HEK293 (cell line): ENCODE results near the gene ACYP1.
A peak's percentile ranks its signal among the peaks of the same experiment; 100 is the strongest.

ENCODE experiments used
- CTCF ChIA-PET: fragments of 350-600 bp; formaldehyde crosslinking; extraction: SDS; loops from one replicate; lab custom pipeline; 2021; ENCODE audit warnings: antibody characterized with exemption; lab: Yijun Ruan, JAX
- POLR2A ChIA-PET: fragments of 300-600 bp; formaldehyde crosslinking; extraction: SDS; loops from one replicate; lab custom pipeline; 2020; ENCODE audit warnings: antibody characterized with exemption, inconsistent platforms; lab: Yijun Ruan, JAX
- H3K27ac ChIP-seq: fragments of 200-500 bp; sonication (Bioruptor generic); 2 replicates; pipeline ENCODE4 v1.5.1; 2014; ENCODE audit warnings: low read depth, low read length, control low read depth, inconsistent platforms; ENCODE audit errors: extremely low read depth
- H3K36me3 ChIP-seq, 2 experiments: fragments of 200-500 bp in 1 of 2; sonication (Bioruptor generic) in 1 of 2; 1 replicate in 1 of 2; 2 replicates in 1 of 2; pipeline ENCODE4 v1.5.1; 2014 to 2017; ENCODE audit warnings: inconsistent platforms in 2 of 2, low read length in 2 of 2; ENCODE audit not compliant: control insufficient read depth in 2 of 2, insufficient read depth in 1 of 2
- H3K4me1 ChIP-seq: fragments of 200-500 bp; sonication (Bioruptor generic); 2 replicates; pipeline ENCODE4 v1.5.1; 2014; ENCODE audit warnings: mild to moderate bottlenecking, low read length, inconsistent platforms; ENCODE audit not compliant: control insufficient read depth, insufficient read depth
- H3K4me3 ChIP-seq: 2 replicates; pipeline ENCODE4 v1.5.1; 2011; ENCODE audit warnings: low read depth, mild to moderate bottlenecking, control low read depth, low read length, moderate library complexity
- H3K9me3 ChIP-seq: fragments of 200-500 bp; sonication (Bioruptor generic); 2 replicates; pipeline ENCODE4 v1.5.1; 2014; ENCODE audit warnings: low read depth, low read length, inconsistent platforms; ENCODE audit not compliant: control insufficient read depth, insufficient read depth
- GLIS1 ChIP-seq: fragments of 450-650 bp; formaldehyde crosslinking; IDR thresholded peaks from 2 replicates; pipeline ENCODE4 v1.5.1; 2016; ENCODE audit warnings: missing biosample characterization, missing genetic modification characterization
- SALL2 ChIP-seq: fragments of 450-650 bp; formaldehyde crosslinking; IDR thresholded peaks from 2 replicates; pipeline ENCODE4 v1.5.0; 2017; ENCODE audit warnings: missing biosample characterization, mild to moderate bottlenecking, missing genetic modification characterization, borderline replicate concordance
- SCRT2 ChIP-seq: fragments of 450-650 bp; formaldehyde crosslinking; IDR thresholded peaks from 2 replicates; pipeline ENCODE4 v1.5.1; 2016; ENCODE audit warnings: missing biosample characterization, missing genetic modification characterization
- TCF7L2 ChIP-seq: IDR thresholded peaks from 2 replicates; pipeline ENCODE4 v1.6.1; 2011; ENCODE audit warnings: low read depth, mild to moderate bottlenecking, inconsistent platforms, low read length, moderate library complexity, borderline replicate concordance
- ZIC2 ChIP-seq: fragments of 450-650 bp; formaldehyde crosslinking; IDR thresholded peaks from 2 replicates; pipeline ENCODE4 v1.5.1; 2016; ENCODE audit warnings: missing biosample characterization, missing genetic modification characterization
- ZNF10 ChIP-seq: fragments of 450-650 bp; formaldehyde crosslinking; IDR thresholded peaks from 2 replicates; pipeline ENCODE4 v1.5.1; 2017; ENCODE audit warnings: missing biosample characterization, missing genetic modification characterization
- ZNF174 ChIP-seq: fragments of 450-650 bp; formaldehyde crosslinking; IDR thresholded peaks from 2 replicates; pipeline ENCODE4 v1.5.0; 2017; ENCODE audit warnings: missing biosample characterization, mild to moderate bottlenecking, missing genetic modification characterization
- ZNF184 ChIP-seq: fragments of 450-650 bp; IDR thresholded peaks from 2 replicates; pipeline ENCODE4 v1.5.1; 2018; ENCODE audit warnings: missing biosample characterization, mild to moderate bottlenecking, missing genetic modification characterization
- ZNF19 ChIP-seq: fragments of 450-650 bp; formaldehyde crosslinking; IDR thresholded peaks from 2 replicates; pipeline ENCODE4; 2016; ENCODE audit warnings: missing biosample characterization, missing genetic modification characterization, low read depth
- ZNF302 ChIP-seq: fragments of 450-650 bp; formaldehyde crosslinking; IDR thresholded peaks from 2 replicates; pipeline ENCODE4 v1.5.1; 2016; ENCODE audit warnings: missing biosample characterization, missing genetic modification characterization, low read depth
- ZNF366 ChIP-seq: fragments of 450-650 bp; formaldehyde crosslinking; conservative IDR thresholded peaks from 2 replicates; pipeline ENCODE4 v1.5.1; 2016; ENCODE audit warnings: missing biosample characterization, missing genetic modification characterization
- ZNF404 ChIP-seq: fragments of 450-650 bp; formaldehyde crosslinking; IDR thresholded peaks from 2 replicates; pipeline ENCODE4 v1.5.1; 2017; ENCODE audit warnings: missing biosample characterization, missing genetic modification characterization
- ZNF560 ChIP-seq: fragments of 450-650 bp; formaldehyde crosslinking; IDR thresholded peaks from 2 replicates; pipeline ENCODE4 v1.5.1; 2017; ENCODE audit warnings: missing biosample characterization, missing genetic modification characterization, borderline replicate concordance
- ZNF621 ChIP-seq: fragments of 450-650 bp; formaldehyde crosslinking; IDR thresholded peaks from 2 replicates; pipeline ENCODE4 v1.5.1; 2017; ENCODE audit warnings: missing biosample characterization, missing genetic modification characterization
- ZNF654 ChIP-seq: fragments of 450-650 bp; formaldehyde crosslinking; IDR thresholded peaks from 2 replicates; pipeline ENCODE4 v1.5.1; 2016; ENCODE audit warnings: low read depth, missing biosample characterization, missing genetic modification characterization
- ZNF76 ChIP-seq: fragments of 450-650 bp; formaldehyde crosslinking; IDR thresholded peaks from 2 replicates; pipeline ENCODE4; 2016; ENCODE audit warnings: low read depth, missing biosample characterization, missing genetic modification characterization, borderline replicate concordance
- TF ChIP-seq, protein P1 (sequence below): fragments of 450-650 bp; formaldehyde crosslinking; IDR thresholded peaks from 2 replicates; pipeline ENCODE4 v1.5.1; 2017; ENCODE audit warnings: missing biosample characterization, missing genetic modification characterization
- TF ChIP-seq, protein P2 (sequence below): fragments of 450-650 bp; formaldehyde crosslinking; IDR thresholded peaks from 2 replicates; pipeline ENCODE4 v1.5.1; 2016; ENCODE audit warnings: missing biosample characterization, missing genetic modification characterization
- TF ChIP-seq, protein P3 (sequence below): fragments of 450-650 bp; formaldehyde crosslinking; IDR thresholded peaks from 2 replicates; pipeline ENCODE4 v1.5.1; 2016; ENCODE audit warnings: missing biosample characterization, missing genetic modification characterization
- TF ChIP-seq, protein P4 (sequence below): fragments of 450-650 bp; formaldehyde crosslinking; conservative IDR thresholded peaks from 2 replicates; pipeline ENCODE4 v1.5.1; 2016; ENCODE audit warnings: low read depth, missing biosample characterization, missing genetic modification characterization

ACYP1 gene

DNA sequence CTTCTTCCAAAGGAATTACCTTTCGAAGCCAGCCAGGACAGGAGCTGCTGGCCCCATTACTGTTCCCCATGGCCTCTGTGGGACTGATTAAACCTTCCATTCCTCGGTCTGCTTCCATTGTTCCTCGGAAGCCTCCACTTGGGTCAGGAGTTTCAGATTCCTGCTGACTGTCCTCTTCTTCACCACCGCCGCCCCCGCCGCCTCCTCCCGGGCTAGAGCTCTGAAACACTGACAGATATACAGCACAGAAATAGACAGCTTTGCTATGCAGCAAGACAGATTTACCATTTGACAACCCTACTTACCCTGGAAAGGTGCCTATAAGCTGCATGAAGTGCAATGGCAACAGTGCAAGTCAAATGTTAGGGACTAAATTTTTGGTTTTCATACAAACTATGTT lies 27.4 kb upstream of the ACYP1 start:
- no peaks in the 10 kb centered on the region for H3K4me1 ChIP-seq
- no peak overlapping the region for H3K27ac ChIP-seq
- no peak overlapping the region for H3K4me3 ChIP-seq
- no peaks in the 10 kb centered on the region for H3K9me3 ChIP-seq
- CTCF ChIA-PET, result interaction anchor here (0.7 to 7.5 kb wide), 3 partner anchors 116 to 231 kb away, joined by 3 to 86 read pairs (median 66); no protein-coding TSS in a partner anchor
- TF ChIP-seq ZNF404 (tag by site-specific recombination) (no peak), SCRT2 (tag by site-specific recombination) (no peak), ZNF76 (tag by site-specific recombination) (no peak), ZNF302 (tag by site-specific recombination) (no peak), GLIS1 (tag by site-specific recombination) (no peak), ZNF366 (no peak), ZNF560 (no peak), ZIC2 (tag by site-specific recombination) (no peak), ZNF184 (tag by site-specific recombination) (no peak), ZNF621 (tag by site-specific recombination) (no peak), TCF7L2 (no peak), ZNF19 (tag by site-specific recombination) (no peak)
- TF ChIP-seq, protein P1, sequence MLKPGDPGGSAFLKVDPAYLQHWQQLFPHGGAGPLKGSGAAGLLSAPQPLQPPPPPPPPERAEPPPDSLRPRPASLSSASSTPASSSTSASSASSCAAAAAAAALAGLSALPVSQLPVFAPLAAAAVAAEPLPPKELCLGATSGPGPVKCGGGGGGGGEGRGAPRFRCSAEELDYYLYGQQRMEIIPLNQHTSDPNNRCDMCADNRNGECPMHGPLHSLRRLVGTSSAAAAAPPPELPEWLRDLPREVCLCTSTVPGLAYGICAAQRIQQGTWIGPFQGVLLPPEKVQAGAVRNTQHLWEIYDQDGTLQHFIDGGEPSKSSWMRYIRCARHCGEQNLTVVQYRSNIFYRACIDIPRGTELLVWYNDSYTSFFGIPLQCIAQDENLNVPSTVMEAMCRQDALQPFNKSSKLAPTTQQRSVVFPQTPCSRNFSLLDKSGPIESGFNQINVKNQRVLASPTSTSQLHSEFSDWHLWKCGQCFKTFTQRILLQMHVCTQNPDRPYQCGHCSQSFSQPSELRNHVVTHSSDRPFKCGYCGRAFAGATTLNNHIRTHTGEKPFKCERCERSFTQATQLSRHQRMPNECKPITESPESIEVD (tag by site-specific recombination), result no peak
- TF ChIP-seq, all 188 proteins: peak for 0
- POLR2A ChIA-PET, result interaction anchor here (0.6 kb wide), 1 partner anchor 168 kb away, joined by 3 read pairs; the partner anchor contains the start of gene RPS6KL1
- H3K36me3 ChIP-seq, result peaks cover 65 to 77% of the 10 kb centered on the region in 2 experiments

DNA sequence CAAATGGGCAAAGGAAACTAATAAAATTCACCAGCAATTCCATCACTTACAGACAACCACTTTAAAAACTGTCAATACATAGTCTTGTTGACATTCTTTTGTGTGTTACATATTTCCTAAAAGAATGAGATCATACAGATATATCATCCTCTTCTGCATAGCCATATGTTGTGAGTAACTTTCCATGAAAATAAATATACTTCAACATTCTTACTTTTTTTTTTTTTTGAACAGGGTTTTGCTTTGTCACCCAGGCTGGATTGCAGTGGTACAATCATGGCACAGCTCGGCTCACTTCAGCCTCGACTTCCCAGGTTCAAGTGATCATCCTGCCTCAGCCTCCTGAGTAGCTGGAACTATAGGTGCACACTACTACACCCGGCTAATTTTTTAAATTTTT lies 26.5 kb upstream of the ACYP1 start:
- Histone ChIP-seq H3K4me1 (no peaks in the 10 kb centered on the region), H3K36me3 (peaks cover 63 to 75% of the 10 kb centered on the region in 2 experiments), H3K4me3 (no peak overlapping the region), H3K9me3 (no peaks in the 10 kb centered on the region), H3K27ac (no peak overlapping the region)
- TF ChIP-seq, protein P2, sequence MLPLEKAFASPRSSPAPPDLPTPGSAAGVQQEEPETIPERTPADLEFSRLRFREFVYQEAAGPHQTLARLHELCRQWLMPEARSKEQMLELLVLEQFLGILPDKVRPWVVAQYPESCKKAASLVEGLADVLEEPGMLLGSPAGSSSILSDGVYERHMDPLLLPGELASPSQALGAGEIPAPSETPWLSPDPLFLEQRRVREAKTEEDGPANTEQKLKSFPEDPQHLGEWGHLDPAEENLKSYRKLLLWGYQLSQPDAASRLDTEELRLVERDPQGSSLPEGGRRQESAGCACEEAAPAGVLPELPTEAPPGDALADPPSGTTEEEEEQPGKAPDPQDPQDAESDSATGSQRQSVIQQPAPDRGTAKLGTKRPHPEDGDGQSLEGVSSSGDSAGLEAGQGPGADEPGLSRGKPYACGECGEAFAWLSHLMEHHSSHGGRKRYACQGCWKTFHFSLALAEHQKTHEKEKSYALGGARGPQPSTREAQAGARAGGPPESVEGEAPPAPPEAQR (tag by site-specific recombination), result no peak
- no peak for TF ChIP-seq SALL2
- ChIA-PET CTCF (interaction anchor here (1.2 to 7.5 kb wide), 4 partner anchors 16 to 230 kb away, joined by 3 to 86 read pairs (median 42); no protein-coding TSS in a partner anchor), POLR2A (interaction anchor here (0.6 kb wide), 1 partner anchor 167 kb away, joined by 3 read pairs; the partner anchor contains the start of gene RPS6KL1)

DNA sequence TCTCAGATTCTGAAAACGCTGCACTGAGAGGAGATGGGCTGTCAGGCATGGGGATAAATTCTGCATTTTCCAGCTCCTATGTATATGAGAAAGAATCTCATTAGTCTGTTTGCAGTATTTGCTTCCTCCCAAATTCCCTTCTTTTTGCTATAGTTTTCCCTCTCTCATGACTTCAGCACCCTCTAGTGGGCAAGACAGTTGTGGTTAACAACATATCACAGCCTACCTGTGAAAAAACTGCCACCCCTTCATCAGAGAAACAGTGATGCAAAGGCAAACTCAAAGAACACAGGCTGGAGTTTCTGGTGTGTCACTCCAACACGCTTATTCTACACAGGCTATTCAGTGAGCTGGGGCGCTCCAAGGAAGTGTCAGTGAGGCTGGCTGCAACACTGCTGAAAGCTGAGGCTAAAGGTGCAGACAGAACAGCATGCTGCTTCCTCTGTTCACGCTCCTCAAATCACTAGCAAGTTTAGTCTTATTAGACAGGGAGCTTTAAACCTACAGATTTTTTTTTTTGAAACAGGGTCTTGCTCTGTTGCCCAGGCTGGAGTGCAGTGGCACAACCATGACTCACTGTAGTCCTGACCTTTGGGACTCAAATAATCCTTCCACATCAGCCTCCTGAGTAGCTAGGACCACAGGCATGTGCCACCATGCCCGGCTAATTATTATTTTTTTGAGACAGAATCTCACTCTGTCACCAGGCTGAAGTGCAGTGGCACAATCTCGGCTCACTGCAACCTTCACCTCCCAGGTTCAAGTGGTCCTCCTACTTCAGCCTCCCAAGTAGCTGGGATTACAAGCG lies 24.9 kb upstream of the ACYP1 start:
- Histone ChIP-seq H3K9me3 (no peaks in the 10 kb centered on the region), H3K4me1 (no peaks in the 10 kb centered on the region), H3K4me3 (no peak overlapping the region), H3K36me3 (peaks cover 63 to 75% of the 10 kb centered on the region in 2 experiments), H3K27ac (no peak overlapping the region)
- POLR2A ChIA-PET, result no interaction called here
- CTCF ChIA-PET, result interaction anchor here (0.6 to 7.5 kb wide), 59 partner anchors 8 to 464 kb away, joined by 3 to 86 read pairs (median 4); partner anchors contain the start of genes ACYP1, RPS6KL1 and ZC2HC1C
- TF ChIP-seq ZNF10 (tag by site-specific recombination) (no peak), ZNF174 (no peak), ZNF654 (tag by site-specific recombination) (peak; percentile 88)
- TF ChIP-seq, protein P3, sequence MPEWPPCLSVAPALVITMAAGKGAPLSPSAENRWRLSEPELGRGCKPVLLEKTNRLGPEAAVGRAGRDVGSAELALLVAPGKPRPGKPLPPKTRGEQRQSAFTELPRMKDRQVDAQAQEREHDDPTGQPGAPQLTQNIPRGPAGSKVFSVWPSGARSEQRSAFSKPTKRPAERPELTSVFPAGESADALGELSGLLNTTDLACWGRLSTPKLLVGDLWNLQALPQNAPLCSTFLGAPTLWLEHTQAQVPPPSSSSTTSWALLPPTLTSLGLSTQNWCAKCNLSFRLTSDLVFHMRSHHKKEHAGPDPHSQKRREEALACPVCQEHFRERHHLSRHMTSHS (tag by site-specific recombination), result no peak
- TF ChIP-seq, protein P4, sequence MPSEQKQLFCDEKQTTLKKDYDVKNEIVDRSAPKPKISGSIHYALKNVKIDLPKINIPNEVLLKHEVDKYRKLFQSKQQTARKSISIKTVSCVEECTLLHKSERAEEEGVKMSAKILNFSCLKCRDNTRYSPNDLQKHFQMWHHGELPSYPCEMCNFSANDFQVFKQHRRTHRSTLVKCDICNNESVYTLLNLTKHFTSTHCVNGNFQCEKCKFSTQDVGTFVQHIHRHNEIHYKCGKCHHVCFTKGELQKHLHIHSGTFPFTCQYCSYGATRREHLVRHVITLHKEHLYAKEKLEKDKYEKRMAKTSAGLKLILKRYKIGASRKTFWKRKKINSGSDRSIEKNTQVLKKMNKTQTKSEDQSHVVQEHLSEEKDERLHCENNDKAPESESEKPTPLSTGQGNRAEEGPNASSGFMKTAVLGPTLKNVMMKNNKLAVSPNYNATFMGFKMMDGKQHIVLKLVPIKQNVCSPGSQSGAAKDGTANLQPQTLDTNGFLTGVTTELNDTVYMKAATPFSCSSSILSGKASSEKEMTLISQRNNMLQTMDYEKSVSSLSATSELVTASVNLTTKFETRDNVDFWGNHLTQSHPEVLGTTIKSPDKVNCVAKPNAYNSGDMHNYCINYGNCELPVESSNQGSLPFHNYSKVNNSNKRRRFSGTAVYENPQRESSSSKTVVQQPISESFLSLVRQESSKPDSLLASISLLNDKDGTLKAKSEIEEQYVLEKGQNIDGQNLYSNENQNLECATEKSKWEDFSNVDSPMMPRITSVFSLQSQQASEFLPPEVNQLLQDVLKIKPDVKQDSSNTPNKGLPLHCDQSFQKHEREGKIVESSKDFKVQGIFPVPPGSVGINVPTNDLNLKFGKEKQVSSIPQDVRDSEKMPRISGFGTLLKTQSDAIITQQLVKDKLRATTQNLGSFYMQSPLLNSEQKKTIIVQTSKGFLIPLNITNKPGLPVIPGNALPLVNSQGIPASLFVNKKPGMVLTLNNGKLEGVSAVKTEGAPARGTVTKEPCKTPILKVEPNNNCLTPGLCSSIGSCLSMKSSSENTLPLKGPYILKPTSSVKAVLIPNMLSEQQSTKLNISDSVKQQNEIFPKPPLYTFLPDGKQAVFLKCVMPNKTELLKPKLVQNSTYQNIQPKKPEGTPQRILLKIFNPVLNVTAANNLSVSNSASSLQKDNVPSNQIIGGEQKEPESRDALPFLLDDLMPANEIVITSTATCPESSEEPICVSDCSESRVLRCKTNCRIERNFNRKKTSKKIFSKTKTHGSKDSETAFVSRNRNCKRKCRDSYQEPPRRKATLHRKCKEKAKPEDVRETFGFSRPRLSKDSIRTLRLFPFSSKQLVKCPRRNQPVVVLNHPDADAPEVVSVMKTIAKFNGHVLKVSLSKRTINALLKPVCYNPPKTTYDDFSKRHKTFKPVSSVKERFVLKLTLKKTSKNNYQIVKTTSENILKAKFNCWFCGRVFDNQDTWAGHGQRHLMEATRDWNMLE (tag by site-specific recombination), result no peak
